ENCODE data around the gene CACUL1. TPM values are rescaled to one million over a fixed set of nuclear protein-coding genes. Genes with fewer than 3 reads are reported as not detected.

Gene CACUL1
- total and polyA plus RNA-seq, 2 of the 13 experiments (the other 11 are each of a cell fraction or from before 2014, with no cell fraction given): 14.2 to 31.0 TPM

GRCh38 chr10:118720685-118721538 lies 33.9 kb downstream of the CACUL1 start:
- ChIA-PET CTCF (ENCODE audit: low intra/inter-chr PET ratio, low total read pairs) (interaction anchor here (1.0 to 1.6 kb wide), 2 partner anchors 80 to 153 kb away, joined by 3 to 19 read pairs; no protein-coding TSS in a partner anchor), POLR2A (no interaction called here)
- no peak overlapping the region for H3K9ac ChIP-seq (ENCODE audit: insufficient read depth, low read depth, low read length)
- intact Hi-C loops (cut with micrococcal nuclease; ENCODE audit: unreplicated experiment) (loop anchor here (1.0 to 2.0 kb wide), 2 partner anchors 54 to 153 kb away; no protein-coding TSS in a partner anchor), in situ Hi-C loops (cut with HindIII; ENCODE audit: extremely low pct_ligation_motif_present, low pct_unique_long_range_greater_than_20kb) (no loop called here)
- H3K36me3 ChIP-seq (replicated peaks in 1 of 2; ENCODE audit: control insufficient read depth in 1 of 2, insufficient read depth in 2 of 2, low read length in 2 of 2): peaks cover 1 to 13% of the 10 kb centered on the region in 2 experiments; a peak in 3 of 5 replicates
- H3K27ac ChIP-seq (ENCODE audit: extremely low read length, insufficient read depth, low read length): no peak overlapping the region
- BruUV-seq (replicated peaks): no TSS peak
- ATAC-seq (no peak), FAIRE-seq (peak; percentile 57), DNase-seq (ENCODE audit: low spot score) (peak; percentile 28)
- H3K9me3 ChIP-seq (ENCODE audit: low read length): no peaks in the 10 kb centered on the region
- H2AFZ ChIP-seq (ENCODE audit: low read length): no peak overlapping the region
- no peaks in the 10 kb centered on the region for H3K27me3 ChIP-seq (ENCODE audit: control insufficient read depth in 1 of 2, insufficient read depth in 2 of 2, low read length in 2 of 2)
- WGBS (ENCODE audit: low lambda C conversion rate): 52% methylated on average over 3 of the region's 3 CpGs
- H4K20me1 ChIP-seq (ENCODE audit: insufficient read depth, low read length): peaks cover 8% of the 10 kb centered on the region; the same call in 1 of the 2 replicates
- no peaks in the 10 kb centered on the region for H3K79me2 ChIP-seq (ENCODE audit: insufficient read depth, low read length)
- H3K4me2 ChIP-seq (ENCODE audit: low read depth, low read length): no peak overlapping the region
- H3K4me3 ChIP-seq (replicated peaks in 1 of 3; ENCODE audit: insufficient read depth in 1 of 3, low read depth in 2 of 3, low read length in 3 of 3): no peak overlapping the region
- H3K4me1 ChIP-seq (ENCODE audit: insufficient read depth, low read length): no peaks in the 10 kb centered on the region
- TF ChIP-seq ARHGAP35 (CRISPR knock-in tag; IDR thresholded peaks at IDR 0.05; ENCODE audit: borderline replicate concordance) (no peak), STAG1 (CRISPR knock-in tag; IDR thresholded peaks at IDR 0.05) (peak; percentile 60), KAT8 (CRISPR knock-in tag; IDR thresholded peaks at IDR 0.05) (no peak), RFX3 (CRISPR knock-in tag; IDR thresholded peaks at IDR 0.05) (no peak), TRAFD1 (CRISPR knock-in tag; IDR thresholded peaks at IDR 0.05; ENCODE audit: borderline replicate concordance) (no peak), YY1 (IDR thresholded peaks at IDR 0.05; ENCODE audit: insufficient read depth, insufficient replicate concordance, low read depth, low read length) (no peak), ZNF687 (CRISPR knock-in tag; IDR thresholded peaks at IDR 0.05) (no peak), ZNF225 (CRISPR knock-in tag; IDR thresholded peaks at IDR 0.05) (no peak), ZNF264 (CRISPR knock-in tag; IDR thresholded peaks at IDR 0.05) (no peak), CCDC6 (CRISPR knock-in tag; IDR thresholded peaks at IDR 0.05) (no peak), PRDM10 (CRISPR knock-in tag; IDR thresholded peaks at IDR 0.05; ENCODE audit: low read depth) (no peak), ZNF879 (CRISPR knock-in tag; IDR thresholded peaks at IDR 0.05) (no peak), SMC3 (IDR thresholded peaks at IDR 0.05; ENCODE audit: low read length) (peak; percentile 61), ZNF615 (CRISPR knock-in tag; IDR thresholded peaks at IDR 0.05; ENCODE audit: borderline replicate concordance) (no peak)

Data from HepG2 (cell line).